IMR-90 (cell line): ENCODE results near the gene SDC1. TPM values are rescaled to one million over a fixed set of nuclear protein-coding genes. Genes with fewer than 3 reads are reported as not detected.
"Not testable (repeated sequence)": the region's sequence is repeated elsewhere in the genome, so short reads cannot be mapped to it uniquely, and the experiment has no call there.

Experiments
- ATAC-seq: fragments of 200-7000 bp; cut with Tn5 transposase; 2 replicates; pipeline ENCODE4 v1.9.1; 2020; ENCODE audit warnings: low read depth, mild to moderate bottlenecking, moderate library complexity
- BruUV-seq: library from RNA; stranded (reverse); fragments of 400-500 nt; replicated peaks from 2 replicates; lab custom pipeline; 2021; lab: Mats Ljungman, UMichigan
- CTCF ChIA-PET: fragments of 300-600 bp; formaldehyde crosslinking; extraction: SDS; loops from one replicate; lab custom pipeline; 2021; ENCODE audit warnings: antibody characterized with exemption; lab: Yijun Ruan, JAX
- POLR2A ChIA-PET: fragments of 300-600 bp; sonication (Branson Sonifier 250); formaldehyde crosslinking; loops from one replicate; lab custom pipeline; 2022; ENCODE audit warnings: antibody characterized with exemption; ENCODE audit not compliant: unreplicated experiment; lab: Charles Lee
- DNase-seq: peaks from one replicate; pipeline ENCODE4 v3.0.0; 2013
- H2AFZ ChIP-seq: replicated peaks from 2 replicates; pipeline ENCODE3; 2013; ENCODE audit warnings: low read length, mild to moderate bottlenecking; ENCODE audit not compliant: poor library complexity
- H2AK5ac ChIP-seq: 2 replicates; pipeline ENCODE4 v1.6.1; 2013; ENCODE audit warnings: low read depth, low read length, inconsistent platforms
- H2AK9ac ChIP-seq: replicated peaks from 2 replicates; pipeline ENCODE3; 2013; ENCODE audit warnings: mild to moderate bottlenecking, low read depth, low read length, moderate library complexity; ENCODE audit not compliant: poor library complexity
- H2BK120ac ChIP-seq: 2 replicates; pipeline ENCODE4 v1.6.1; 2013; ENCODE audit warnings: low read depth, low read length, inconsistent platforms
- H2BK15ac ChIP-seq: 3 replicates; pipeline ENCODE4 v1.6.1; 2013; ENCODE audit warnings: low read depth, low read length, inconsistent platforms
- H2BK20ac ChIP-seq: 2 replicates; pipeline ENCODE4 v1.6.1; 2013; ENCODE audit warnings: low read depth, mild to moderate bottlenecking, inconsistent platforms, low read length, moderate library complexity
- H2BK5ac ChIP-seq: 2 replicates; pipeline ENCODE4 v1.6.1; 2013; ENCODE audit warnings: mild to moderate bottlenecking, low read depth, low read length, inconsistent platforms; ENCODE audit not compliant: poor library complexity, severe bottlenecking
- H3K14ac ChIP-seq: replicated peaks from 2 replicates; pipeline ENCODE4 v1.6.1; 2013; ENCODE audit warnings: low read depth, low read length, inconsistent platforms
- H3K18ac ChIP-seq: 2 replicates; pipeline ENCODE4 v1.6.1; 2013; ENCODE audit warnings: low read depth, low read length, control low read depth
- H3K23ac ChIP-seq: 2 replicates; pipeline ENCODE4 v1.6.1; 2013; ENCODE audit warnings: low read depth, low read length, inconsistent platforms
- H3K27ac ChIP-seq: 2 replicates; pipeline ENCODE4 v1.5.1; 2013; ENCODE audit warnings: mild to moderate bottlenecking, control low read depth, low read length; ENCODE audit not compliant: insufficient read depth
- H3K27me3 ChIP-seq: 2 replicates; pipeline ENCODE4 v1.6.1; 2013; ENCODE audit warnings: low read length; ENCODE audit not compliant: control insufficient read depth, insufficient read depth
- H3K36me3 ChIP-seq: 2 replicates; pipeline ENCODE4 v1.6.1; 2013; ENCODE audit warnings: low read length, mixed read lengths; ENCODE audit not compliant: control insufficient read depth, insufficient read depth
- H3K4ac ChIP-seq: 2 replicates; pipeline ENCODE4 v1.6.1; 2013; ENCODE audit warnings: low read depth, low read length, inconsistent platforms
- H3K4me1 ChIP-seq: 2 replicates; pipeline ENCODE4 v1.6.1; 2013; ENCODE audit warnings: low read length, mixed read lengths; ENCODE audit not compliant: control insufficient read depth, insufficient read depth
- H3K4me2 ChIP-seq: 2 replicates; pipeline ENCODE4 v1.6.1; 2013; ENCODE audit warnings: low read depth, mild to moderate bottlenecking, control low read depth, low read length, moderate library complexity
- H3K4me3 ChIP-seq: 2 replicates; pipeline ENCODE4 v1.5.1; 2013; ENCODE audit warnings: low read depth, mild to moderate bottlenecking, control low read depth, low read length, moderate library complexity; ENCODE audit not compliant: insufficient read depth
- H3K56ac ChIP-seq: 2 replicates; pipeline ENCODE4 v1.6.1; 2013; ENCODE audit warnings: low read length, inconsistent platforms; ENCODE audit not compliant: insufficient read depth; ENCODE audit errors: extremely low read depth
- H3K79me1 ChIP-seq, 2 experiments: 2 replicates each; pipeline ENCODE4 v1.6.1; 2013; ENCODE audit warnings: low read length in 2 of 2, inconsistent platforms in 1 of 2, low read depth in 1 of 2
- H3K9ac ChIP-seq: 2 replicates; pipeline ENCODE4 v1.6.1; 2013; ENCODE audit warnings: low read depth, low read length, control low read depth
- H3K9me1 ChIP-seq: 2 replicates; pipeline ENCODE4 v1.6.1; 2013; ENCODE audit warnings: low read length, inconsistent platforms; ENCODE audit not compliant: insufficient read depth
- H3K9me3 ChIP-seq: 2 replicates; pipeline ENCODE4 v1.6.1; 2013; ENCODE audit warnings: low read length; ENCODE audit not compliant: control insufficient read depth, insufficient read depth
- H4K20me1 ChIP-seq: 2 replicates; pipeline ENCODE4 v1.6.1; 2013; ENCODE audit warnings: low read length, inconsistent platforms; ENCODE audit not compliant: insufficient read depth
- H4K5ac ChIP-seq: 2 replicates; pipeline ENCODE4 v1.6.1; 2013; ENCODE audit warnings: mild to moderate bottlenecking, low read depth, low read length, control low read depth
- H4K8ac ChIP-seq, 2 experiments: 2 replicates each; pipeline ENCODE4 v1.6.1; 2013; ENCODE audit warnings: low read depth in 2 of 2, low read length in 2 of 2, control low read depth in 1 of 2, inconsistent platforms in 1 of 2
- H4K91ac ChIP-seq: 2 replicates; pipeline ENCODE4 v1.6.1; 2013; ENCODE audit warnings: low read depth, low read length, inconsistent platforms; ENCODE audit not compliant: insufficient read depth
- RFX5 ChIP-seq: IDR thresholded peaks from 2 replicates; pipeline ENCODE4 v1.8.0; 2012; ENCODE audit warnings: low read depth, mild to moderate bottlenecking, low read length, moderate library complexity
- WGBS, 2 experiments: methylation state at CpG; one replicate each; pipeline versions ENCODE4 v1.1.5 to v1.1.7; 2013; ENCODE audit warnings: missing lambda C conversion rate in 2 of 2; ENCODE audit not compliant: insufficient read length in 1 of 2; ENCODE audit errors: extremely low coverage in 2 of 2; 5-methylcytosine and 5-hydroxymethylcytosine counted together
- dilution Hi-C: fragments of 300-500 bp; cut with HindIII; formaldehyde crosslinking; loops from one replicate; pipeline ENCODE4 v1.14.3; 2018; ENCODE audit warnings: low sequenced_read_pairs; ENCODE audit not compliant: unreplicated experiment
- in situ Hi-C: fragments of 300-500 bp; cut with MboI; formaldehyde crosslinking; loops from 3 replicates; pipeline ENCODE4 v1.14.3; 2019; ENCODE audit warnings: low sequenced_read_pairs, inconsistent platforms, mixed read lengths
- intact Hi-C: fragments of 100-400 bp; cut with micrococcal nuclease; formaldehyde crosslinking; loops from 2 replicates; pipeline ENCODE4 v1.10.0; 2022
- polyA plus RNA-seq, 3 experiments: library from polyadenylated mRNA; depleted of rRNA; stranded (reverse); fragments of >200 nt; gene quantifications; 2 replicates each; pipeline ENCODE4 v1.2.3, GENCODE V29; 2012; ENCODE audit warnings: low replicate concordance in 1 of 3
- total RNA-seq: library from RNA; depleted of rRNA; stranded (reverse); fragments of >200 nt; gene quantifications from 2 replicates; pipeline ENCODE4 v1.2.3, GENCODE V29; 2012
- TF ChIP-seq, protein P1 (sequence below): fragments of 150-350 bp; IDR thresholded peaks from 2 replicates; pipeline ENCODE4 v1.6.1; 2017; ENCODE audit warnings: mild to moderate bottlenecking, antibody characterized with exemption, low read length, low read depth
- TF ChIP-seq, protein P2 (sequence below): conservative IDR thresholded peaks from 2 replicates; pipeline ENCODE4 v1.5.1; 2012; ENCODE audit warnings: mild to moderate bottlenecking, low read depth, low read length, improper control_type of control experiment

Gene SDC1
- total and polyA plus RNA-seq, 2 of the 4 experiments (the other 2 are of a cell fraction): 22.0 to 28.3 TPM

DNA sequence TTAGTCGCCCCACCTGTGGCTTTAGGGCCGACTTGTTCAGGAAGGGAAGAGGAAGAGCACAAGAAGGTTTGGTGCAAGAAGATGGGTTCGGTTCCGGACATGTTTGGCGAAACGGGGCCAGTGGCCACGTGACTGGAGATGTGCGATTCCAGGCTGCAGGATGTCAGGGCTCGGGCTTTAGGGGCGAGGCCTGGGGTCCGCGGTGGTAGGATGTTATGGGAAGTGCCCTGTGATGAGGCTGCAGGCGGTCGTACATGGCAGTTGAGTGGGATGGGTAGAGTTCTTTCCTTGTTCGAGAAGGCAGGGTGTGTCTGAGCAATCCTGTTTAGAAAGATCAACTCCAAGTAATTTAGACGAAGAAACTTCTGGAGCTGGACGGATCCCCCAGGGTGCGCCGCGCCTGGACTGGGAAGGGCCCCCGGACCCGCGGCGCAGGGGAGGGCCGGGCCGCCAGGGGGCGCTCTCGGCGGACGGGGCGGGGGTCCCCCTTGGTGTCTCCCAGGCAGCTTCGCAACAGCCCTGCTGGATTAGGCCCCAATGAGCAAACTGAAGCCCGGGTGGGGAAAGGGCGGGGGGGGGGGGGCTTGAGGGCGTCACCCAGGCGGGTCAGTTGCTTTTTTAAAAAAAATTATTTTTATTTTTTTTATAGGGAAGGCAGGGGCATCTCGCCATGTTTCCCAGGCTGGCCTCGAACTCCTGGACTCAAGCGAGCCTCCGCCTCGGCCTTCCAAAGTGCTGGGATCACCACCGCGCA lies 17.2 kb upstream of the SDC1 start:
- Histone ChIP-seq H3K79me1 (no peaks in the 10 kb centered on the region), H4K20me1 (no peaks in the 10 kb centered on the region), H4K8ac (no peak overlapping the region), H3K36me3 (0 out of 2 replicates have a peak, but pooled peaks cover 3% of the 10 kb centered on the region), H2AK5ac (no peak overlapping the region), H2BK120ac (no peak overlapping the region), H2AFZ (peak overlapping the region; percentile 66), H3K4me1 (no peaks in the 10 kb centered on the region), H2BK15ac (no peak overlapping the region), H4K5ac (no peak overlapping the region), H3K4me2 (no peak overlapping the region), H3K4me3 (no peak overlapping the region), H3K9ac (no peak overlapping the region), H3K4ac (no peak overlapping the region), H3K18ac (no peak overlapping the region), H3K9me1 (peaks cover 4% of the 10 kb centered on the region; the same call in 1 of the 2 replicates), H3K27ac (no peak overlapping the region), H3K14ac (no peak overlapping the region), H2AK9ac (no peak overlapping the region), H2BK5ac (no peak overlapping the region), H3K27me3 (no peaks in the 10 kb centered on the region), H3K9me3 (peaks cover 2% of the 10 kb centered on the region; the same call in 1 of the 2 replicates), H3K56ac (no peak overlapping the region), H3K23ac (no peak overlapping the region), H2BK20ac (no peak overlapping the region), H4K91ac (no peak overlapping the region)
- ATAC-seq (no peak), DNase-seq (no peak)
- in situ Hi-C loops (no loop called here), intact Hi-C loops (no loop called here), dilution Hi-C loops (no loop called here)
- CTCF ChIA-PET: no interaction called here
- POLR2A ChIA-PET: no interaction called here
- 70% methylated on average over 19 of the region's 43 CpGs; no CpG with 5 or more reads in 1 of the 2 experiments for WGBS, 2 experiments
- no peak for TF ChIP-seq RFX5
- TF ChIP-seq, protein P1, sequence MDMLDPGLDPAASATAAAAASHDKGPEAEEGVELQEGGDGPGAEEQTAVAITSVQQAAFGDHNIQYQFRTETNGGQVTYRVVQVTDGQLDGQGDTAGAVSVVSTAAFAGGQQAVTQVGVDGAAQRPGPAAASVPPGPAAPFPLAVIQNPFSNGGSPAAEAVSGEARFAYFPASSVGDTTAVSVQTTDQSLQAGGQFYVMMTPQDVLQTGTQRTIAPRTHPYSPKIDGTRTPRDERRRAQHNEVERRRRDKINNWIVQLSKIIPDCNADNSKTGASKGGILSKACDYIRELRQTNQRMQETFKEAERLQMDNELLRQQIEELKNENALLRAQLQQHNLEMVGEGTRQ: peak; percentile 24; the same call in 1 of the 2 replicates
- TF ChIP-seq, protein P2, sequence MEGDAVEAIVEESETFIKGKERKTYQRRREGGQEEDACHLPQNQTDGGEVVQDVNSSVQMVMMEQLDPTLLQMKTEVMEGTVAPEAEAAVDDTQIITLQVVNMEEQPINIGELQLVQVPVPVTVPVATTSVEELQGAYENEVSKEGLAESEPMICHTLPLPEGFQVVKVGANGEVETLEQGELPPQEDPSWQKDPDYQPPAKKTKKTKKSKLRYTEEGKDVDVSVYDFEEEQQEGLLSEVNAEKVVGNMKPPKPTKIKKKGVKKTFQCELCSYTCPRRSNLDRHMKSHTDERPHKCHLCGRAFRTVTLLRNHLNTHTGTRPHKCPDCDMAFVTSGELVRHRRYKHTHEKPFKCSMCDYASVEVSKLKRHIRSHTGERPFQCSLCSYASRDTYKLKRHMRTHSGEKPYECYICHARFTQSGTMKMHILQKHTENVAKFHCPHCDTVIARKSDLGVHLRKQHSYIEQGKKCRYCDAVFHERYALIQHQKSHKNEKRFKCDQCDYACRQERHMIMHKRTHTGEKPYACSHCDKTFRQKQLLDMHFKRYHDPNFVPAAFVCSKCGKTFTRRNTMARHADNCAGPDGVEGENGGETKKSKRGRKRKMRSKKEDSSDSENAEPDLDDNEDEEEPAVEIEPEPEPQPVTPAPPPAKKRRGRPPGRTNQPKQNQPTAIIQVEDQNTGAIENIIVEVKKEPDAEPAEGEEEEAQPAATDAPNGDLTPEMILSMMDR: peak; percentile 34
- BruUV-seq: no TSS peak

DNA sequence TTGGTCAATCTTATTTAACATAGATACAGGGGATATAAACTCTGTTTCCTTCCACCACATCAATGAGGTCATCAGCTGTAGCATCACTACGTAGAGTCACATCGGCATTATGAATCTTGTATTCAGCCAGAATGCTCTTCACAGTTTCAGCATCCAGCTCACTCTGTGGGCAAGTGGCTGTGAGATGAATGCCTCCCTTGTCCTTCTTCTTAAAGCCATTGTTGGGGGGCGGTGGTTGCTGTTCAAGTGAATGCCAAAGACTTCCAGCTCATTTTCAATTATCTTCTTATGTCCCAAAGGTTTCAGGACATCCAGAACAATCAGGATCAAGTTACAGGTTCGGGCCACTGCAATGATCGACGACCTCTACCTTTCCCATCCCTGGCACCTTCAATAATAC lies 15.4 kb upstream of the SDC1 start:
- H3K4ac ChIP-seq, H3K9me3 ChIP-seq, H3K79me1 ChIP-seq, H3K56ac ChIP-seq, H3K4me2 ChIP-seq, H3K9ac ChIP-seq, H3K23ac ChIP-seq, H3K14ac ChIP-seq, POLR2A ChIA-PET, H3K9me1 ChIP-seq, H4K5ac ChIP-seq, in situ Hi-C loops, H2AK9ac ChIP-seq, H4K8ac ChIP-seq, DNase-seq, H3K18ac ChIP-seq, intact Hi-C loops, H2AFZ ChIP-seq, H2BK15ac ChIP-seq, H4K20me1 ChIP-seq, H2BK5ac ChIP-seq, H3K4me3 ChIP-seq, H3K27ac ChIP-seq, H3K27me3 ChIP-seq, H3K4me1 ChIP-seq, H2BK20ac ChIP-seq, H4K91ac ChIP-seq, H2AK5ac ChIP-seq, H3K36me3 ChIP-seq, BruUV-seq, ATAC-seq, dilution Hi-C loops, H2BK120ac ChIP-seq: not testable (repeated sequence)
- no CpG with 5 or more reads among the region's 6 CpGs for WGBS, 2 experiments
- CTCF ChIA-PET: interaction anchor here (1.0 kb wide), 1 partner anchor 246 kb away, joined by 3 read pairs; no protein-coding TSS in a partner anchor
